GM20431 (cell line): ENCODE results near the gene ENTPD8.
"Not testable (repeated sequence)": the region's sequence is repeated elsewhere in the genome, so short reads cannot be mapped to it uniquely, and the experiment has no call there.

Experiments used
- in situ Hi-C: fragments of 300-500 bp; cut with MseI, MboI; formaldehyde crosslinking; loops from one replicate; pipeline ENCODE4 v1.15.0; 2020; ENCODE audit warnings: low sequenced_read_pairs; ENCODE audit not compliant: unreplicated experiment

ENTPD8 gene

GRCh38 chr9:137477778-137478612 lies 36.8 kb upstream of the ENTPD8 start:
- in situ Hi-C loops: no loop called here

- in situ Hi-C loops: no loop called here
Measured at GRCh38 chr9:137476856-137477255, 35.7 kb upstream of the ENTPD8 start.

GRCh38 chr9:137475666-137476065 lies 34.5 kb upstream of the ENTPD8 start:
- in situ Hi-C loops: no loop called here

- in situ Hi-C loops: no loop called here
Measured at GRCh38 chr9:137474271-137474670, 33.1 kb upstream of the ENTPD8 start.

GRCh38 chr9:137470785-137471184 lies 29.6 kb upstream of the ENTPD8 start:
- in situ Hi-C loops: no loop called here

DNA sequence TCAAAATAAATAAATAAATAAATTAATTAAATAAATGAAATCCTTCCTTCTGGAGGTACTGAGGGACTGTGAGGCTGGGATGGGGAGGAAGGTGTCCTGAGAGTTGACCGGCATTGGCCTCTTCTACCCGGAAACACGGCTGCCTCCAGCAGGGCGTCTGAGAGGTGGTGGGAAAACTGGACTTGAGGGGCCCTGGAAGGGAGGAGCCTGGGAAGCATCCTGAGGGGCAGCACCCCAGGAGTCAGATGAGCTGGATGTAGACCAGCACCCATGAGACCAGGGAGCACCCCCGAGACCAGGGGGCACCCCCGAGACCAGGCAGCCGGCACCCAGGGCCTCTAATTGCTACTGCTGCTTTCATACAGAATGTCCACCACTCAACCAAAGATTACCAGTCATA lies 26.7 kb upstream of the ENTPD8 start:
- in situ Hi-C loops: no loop called here

- in situ Hi-C loops: no loop called here
Measured at GRCh38 chr9:137467161-137467581, 26.0 kb upstream of the ENTPD8 start.

- in situ Hi-C loops: not testable (repeated sequence)
Measured at GRCh38 chr9:137466389-137467085, 25.4 kb upstream of the ENTPD8 start.

- in situ Hi-C loops: no loop called here
Measured at GRCh38 chr9:137465720-137466388, 24.7 kb upstream of the ENTPD8 start.

- in situ Hi-C loops: no loop called here
Measured at GRCh38 chr9:137465000-137465719, 24.0 kb upstream of the ENTPD8 start.

DNA sequence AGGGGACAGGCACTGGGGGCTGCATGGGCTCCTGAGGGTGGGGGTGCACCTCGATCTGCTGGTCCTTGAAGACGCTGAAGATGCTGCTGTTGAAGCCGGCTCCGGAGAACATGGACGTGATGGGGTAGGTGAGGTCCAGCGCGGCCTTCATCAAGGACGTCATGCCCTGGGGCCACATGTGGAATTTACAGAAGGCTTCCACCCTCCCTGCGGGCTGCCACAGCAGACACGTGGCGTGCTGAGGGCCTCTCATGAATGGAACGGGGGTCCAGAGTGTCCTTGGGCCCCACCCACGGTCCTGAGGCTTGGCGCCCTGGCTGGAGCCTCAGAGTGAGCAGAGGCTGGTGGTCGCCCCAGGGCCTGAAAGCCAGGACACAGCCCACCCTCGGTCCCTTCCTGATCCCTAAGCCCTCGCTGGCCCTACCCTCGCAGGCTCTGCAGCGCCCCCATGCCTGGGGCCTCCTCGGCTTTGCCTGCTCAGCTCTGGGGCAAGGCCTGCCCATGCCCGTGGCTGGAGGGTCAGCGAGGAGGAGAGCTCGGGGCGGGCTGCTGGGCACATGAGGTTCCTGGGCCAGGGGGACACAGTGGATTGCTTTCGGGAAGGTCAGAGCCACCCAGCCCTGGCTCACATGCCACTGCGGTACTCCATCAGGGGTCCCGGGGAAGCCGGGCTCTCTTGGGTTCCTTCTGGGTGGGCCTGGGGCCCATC lies 23.3 kb upstream of the ENTPD8 start:
- in situ Hi-C loops: no loop called here

DNA sequence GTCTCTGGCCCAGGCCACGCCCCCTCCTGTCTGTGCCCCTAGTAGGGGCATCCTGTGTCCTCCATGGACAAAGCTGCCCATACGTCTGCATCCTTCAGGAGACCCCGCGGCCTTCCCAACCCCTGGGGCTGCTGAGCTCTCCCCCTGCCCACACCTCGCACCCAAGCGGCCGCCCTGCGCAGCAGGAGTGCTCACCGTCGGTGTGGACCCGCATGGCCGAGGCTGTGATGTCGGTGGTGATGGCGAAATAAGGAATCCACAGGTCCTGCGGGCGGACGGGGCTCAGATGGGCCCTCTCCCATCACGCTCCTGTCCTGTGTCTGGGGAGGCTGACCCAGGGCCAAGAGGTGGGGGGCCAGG lies 22.8 kb upstream of the ENTPD8 start:
- in situ Hi-C loops: no loop called here

DNA sequence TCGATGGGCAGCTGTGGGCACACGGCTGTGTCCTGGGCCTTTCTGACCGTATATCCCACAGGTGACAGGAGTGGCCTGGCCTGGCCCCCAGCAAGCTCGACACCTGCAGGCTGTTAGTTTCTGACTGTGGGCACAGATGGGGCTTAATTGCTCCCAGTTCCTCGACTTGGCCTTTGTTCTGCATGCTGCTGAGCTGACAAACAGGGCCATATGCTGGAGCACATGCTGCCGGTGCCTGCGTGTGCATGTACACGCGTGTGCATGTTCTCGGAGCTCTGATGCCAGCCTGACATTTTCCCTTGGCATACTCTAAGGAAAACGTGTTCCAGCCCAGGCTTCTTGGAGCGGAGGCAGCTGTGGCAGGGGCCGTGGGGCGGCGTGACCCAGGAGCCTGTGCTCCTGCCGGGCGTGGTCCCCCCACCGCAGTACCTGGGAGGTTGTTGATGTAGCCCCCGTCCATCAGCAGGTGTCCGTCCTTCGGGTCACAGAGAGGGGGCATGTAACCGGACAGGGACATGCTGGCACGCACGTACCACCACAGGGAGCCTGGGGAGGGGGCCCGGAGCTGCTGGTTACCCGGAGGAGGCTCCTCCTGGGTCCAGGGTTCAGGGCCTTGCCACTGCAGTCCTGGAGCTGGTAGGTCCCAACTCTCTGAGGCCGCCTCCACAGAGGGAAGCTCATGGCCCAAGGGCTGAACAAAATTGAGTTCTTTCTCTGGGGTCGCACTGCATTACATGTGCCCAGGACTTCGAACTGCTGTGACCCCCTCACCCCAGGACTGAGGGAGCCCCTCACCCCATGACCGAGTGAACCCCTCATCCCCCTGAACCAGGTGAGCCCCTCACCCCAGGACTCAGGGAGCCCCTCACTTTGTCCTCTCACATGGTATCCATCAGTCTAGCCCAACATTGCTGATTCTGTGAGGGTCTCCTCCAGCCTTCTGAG lies 22.1 kb upstream of the ENTPD8 start:
- in situ Hi-C loops: no loop called here

- in situ Hi-C loops: no loop called here
Measured at GRCh38 chr9:137462396-137462985, 21.3 kb upstream of the ENTPD8 start.

DNA sequence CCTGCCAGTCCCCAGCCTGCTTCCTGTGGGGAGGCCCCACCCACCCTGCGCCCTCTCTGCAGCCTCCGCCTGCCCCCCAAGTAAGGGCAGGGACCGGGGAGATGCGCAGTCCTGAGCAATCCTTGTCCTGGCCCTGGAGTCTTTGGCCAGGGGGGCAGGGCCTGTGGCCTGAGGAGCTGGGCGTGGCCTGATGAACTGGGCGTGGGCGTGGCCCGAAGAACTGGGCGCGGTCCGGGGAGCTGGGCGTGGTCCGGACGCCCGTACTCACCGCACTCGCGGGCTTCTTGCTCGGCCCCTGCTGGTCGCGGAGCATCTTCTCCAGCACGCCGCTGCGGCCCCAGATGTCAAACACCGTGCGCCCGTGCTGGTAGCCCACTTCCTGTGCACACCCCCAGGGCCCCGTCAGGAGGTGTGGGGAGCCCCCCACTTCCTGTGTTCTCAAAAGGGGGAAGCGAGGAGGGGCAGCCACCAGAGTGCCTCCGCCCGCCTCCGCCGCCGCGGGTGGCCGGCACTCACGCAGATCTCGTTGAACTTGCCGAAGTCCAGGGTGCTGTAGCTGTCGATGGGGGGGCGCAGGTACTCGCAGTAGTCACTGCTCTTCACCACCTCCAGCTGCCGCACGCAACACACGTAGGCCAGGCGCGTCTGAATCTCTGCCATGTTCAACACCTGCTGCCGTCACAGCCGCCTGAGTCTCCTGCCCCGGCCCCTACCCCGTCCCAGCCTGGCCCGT lies 20.7 kb upstream of the ENTPD8 start:
- in situ Hi-C loops: no loop called here

DNA sequence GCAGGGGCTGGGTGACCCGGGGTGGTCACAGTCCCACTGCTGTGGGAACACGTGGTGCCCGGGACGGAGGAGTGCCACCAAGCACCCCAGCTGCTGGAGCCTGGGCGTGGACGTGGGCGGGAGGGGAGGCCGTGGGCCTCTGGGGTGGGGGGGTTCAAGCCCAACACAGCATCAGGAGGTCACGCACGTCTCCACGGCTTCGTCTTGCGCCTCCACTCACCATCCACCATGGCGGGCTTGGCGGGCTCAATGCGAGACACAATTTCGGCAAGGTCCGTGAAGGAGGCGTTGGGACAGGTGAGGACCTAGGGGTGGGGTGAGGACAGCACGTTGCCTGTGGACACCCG lies 20.1 kb upstream of the ENTPD8 start:
- in situ Hi-C loops: no loop called here

GRCh38 chr9:137460363-137461315 lies 19.5 kb upstream of the ENTPD8 start:
- in situ Hi-C loops: no loop called here
